Right lobe of liver (tissue), 4 donors: Measurements from ENCODE around the gene HSD17B13.

ENCODE experiments used
- CTCF ChIP-seq, 4 donors: fragments of 200-600 bp in 3 of 4; fragments of 450-650 bp in 1 of 4; IDR thresholded peaks; one replicate each; pipeline versions ENCODE4 v1.5.1 to v1.8.0; 2016 to 2022; ENCODE audit warnings: antibody characterized with exemption in 4 of 4, mild to moderate bottlenecking in 2 of 4
- POLR2A ChIP-seq: fragments of 450-650 bp; IDR thresholded peaks from one replicate; pipeline ENCODE4 v1.6.1; 2017; ENCODE audit warnings: antibody characterized with exemption, mild to moderate bottlenecking
- donor health status: DM: no; HTN: no; CAD: no.
- donor health status: DM: no; HTN: no; CAD: no.
- donor health status: DM: no; HTN: yes; CAD: no.

- TF ChIP-seq CTCF (IDR thresholded peaks at IDR 0.05) (no peak), POLR2A (no peak)
Measured at GRCh38 chr4:87257523-87257922, 65.2 kb downstream of the HSD17B13 start.
